Measurements from ENCODE around the gene AHCYL2.
"Not testable (repeated sequence)": the region's sequence is repeated elsewhere in the genome, so short reads cannot be mapped to it uniquely, and the experiment has no call there.

The AHCYL2 gene

DNA sequence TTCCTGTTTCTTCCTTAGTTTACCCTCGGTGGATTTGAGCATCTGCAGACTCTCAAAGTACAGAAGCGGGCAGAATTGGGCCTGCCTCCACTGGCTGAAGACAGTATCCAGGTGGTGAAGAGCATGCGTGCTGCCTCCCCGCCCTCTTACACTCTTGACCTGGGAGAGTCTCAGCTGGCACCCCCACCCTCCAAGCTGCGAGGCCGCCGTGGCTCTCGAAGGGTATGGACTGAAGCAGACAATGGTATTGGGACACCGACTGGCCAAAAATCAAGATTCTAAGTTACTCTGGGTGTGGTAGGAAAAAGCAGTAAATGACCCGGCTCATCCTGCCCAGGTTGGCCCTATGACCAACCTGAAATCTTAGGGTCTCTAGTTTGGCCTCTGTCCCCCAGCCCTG, 231.6 kb downstream of the AHCYL2 start:
- no peak for DNase-seq (ENCODE audit: low read depth)

GRCh38 chr7:129457101-129457500, 232.3 kb downstream of the AHCYL2 start:
- no peak for DNase-seq (ENCODE audit: low read depth)

DNA sequence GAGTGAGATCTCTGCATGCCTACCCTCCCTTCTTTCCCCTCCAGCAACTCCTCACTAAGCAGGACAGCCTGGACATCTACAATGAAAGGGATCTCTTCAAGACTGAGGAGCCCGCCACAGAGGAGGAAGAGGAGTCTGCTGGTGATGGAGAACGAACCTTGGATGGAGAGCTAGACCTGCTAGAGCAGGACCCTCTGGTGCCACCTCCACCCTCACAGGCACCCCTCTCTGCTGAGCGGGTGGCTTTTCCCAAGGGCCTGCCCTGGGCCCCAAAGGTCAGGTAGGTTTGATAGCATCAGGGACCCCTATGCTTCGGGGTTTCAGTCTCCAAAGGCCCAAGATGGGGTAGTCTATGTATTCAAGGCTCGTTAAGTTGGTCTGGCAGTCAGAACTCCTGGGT, 233.3 kb downstream of the AHCYL2 start:
- DNase-seq (ENCODE audit: low read depth) = no peak

- DNase-seq (ENCODE audit: low read depth) = no peak
Observed at GRCh38 chr7:129461809-129462208, 237.0 kb downstream of the AHCYL2 start.

DNA sequence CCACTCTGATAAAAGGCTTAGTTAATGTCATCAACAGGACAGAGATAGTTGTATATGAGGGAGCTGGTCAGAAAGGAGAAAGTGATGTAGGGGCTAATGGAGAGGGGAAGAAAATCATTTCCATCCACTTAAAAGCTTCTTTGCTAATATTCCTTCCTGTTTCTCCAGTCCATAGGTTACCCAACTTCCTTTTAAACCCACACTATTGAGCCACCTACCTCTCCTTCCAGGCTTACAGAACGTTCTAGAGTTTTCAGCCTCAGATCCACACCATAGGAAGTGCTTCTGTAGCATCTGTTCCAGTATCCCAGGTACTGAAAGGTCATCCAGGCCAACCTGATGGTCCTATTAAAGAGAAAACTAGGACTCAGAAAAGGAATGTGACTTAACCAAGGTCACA, 237.6 kb downstream of the AHCYL2 start:
- DNase-seq (ENCODE audit: low read depth) = no peak

GRCh38 chr7:129464194-129464593, 239.4 kb downstream of the AHCYL2 start:
- DNase-seq (ENCODE audit: low read depth) = no peak

GRCh38 chr7:129465080-129465479, 240.2 kb downstream of the AHCYL2 start:
- DNase-seq (ENCODE audit: low read depth) = no peak

DNA sequence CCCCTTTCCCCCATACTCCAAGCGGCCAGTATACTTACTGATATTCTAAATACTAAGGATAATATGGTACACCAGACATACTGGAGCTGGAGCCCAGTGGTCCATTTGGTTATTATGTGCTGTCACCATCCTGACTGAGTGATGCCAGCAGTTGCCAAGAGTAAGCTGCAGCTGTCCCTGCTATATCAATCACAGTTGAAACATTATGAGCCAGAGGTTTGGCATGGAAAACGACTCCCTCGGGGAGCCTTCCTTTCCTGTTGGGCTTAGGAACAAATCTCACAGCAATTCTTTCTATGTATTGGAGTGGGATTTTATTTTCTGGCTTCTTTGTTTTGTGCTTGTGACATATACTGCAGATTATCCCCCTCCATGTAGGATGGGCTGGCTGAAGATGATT, 242.0 kb downstream of the AHCYL2 start:
- no peak for DNase-seq (ENCODE audit: low read depth)

- DNase-seq (ENCODE audit: low read depth) = no peak
Observed at GRCh38 chr7:129468087-129468486, 243.3 kb downstream of the AHCYL2 start.

DNA sequence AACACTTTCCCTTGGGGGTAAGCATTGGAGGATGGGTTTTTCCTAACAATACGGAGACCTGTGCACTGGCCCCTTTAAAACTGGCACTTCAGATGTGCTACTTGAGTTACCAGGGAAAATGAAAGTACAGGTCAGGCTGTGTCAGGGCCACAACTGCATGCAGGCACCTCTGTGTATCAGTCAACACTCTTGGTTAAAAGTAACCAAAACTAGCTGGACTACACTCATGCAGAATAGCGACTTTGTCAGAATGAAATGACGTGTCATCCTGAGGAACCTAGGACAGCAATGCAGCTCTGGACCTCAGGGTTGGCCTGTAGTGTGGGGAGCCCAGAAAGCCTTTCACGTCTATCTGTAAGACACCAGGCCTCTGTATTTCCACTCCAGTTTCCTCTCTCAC, 243.7 kb downstream of the AHCYL2 start:
- DNase-seq (ENCODE audit: low read depth) = no peak

DNA sequence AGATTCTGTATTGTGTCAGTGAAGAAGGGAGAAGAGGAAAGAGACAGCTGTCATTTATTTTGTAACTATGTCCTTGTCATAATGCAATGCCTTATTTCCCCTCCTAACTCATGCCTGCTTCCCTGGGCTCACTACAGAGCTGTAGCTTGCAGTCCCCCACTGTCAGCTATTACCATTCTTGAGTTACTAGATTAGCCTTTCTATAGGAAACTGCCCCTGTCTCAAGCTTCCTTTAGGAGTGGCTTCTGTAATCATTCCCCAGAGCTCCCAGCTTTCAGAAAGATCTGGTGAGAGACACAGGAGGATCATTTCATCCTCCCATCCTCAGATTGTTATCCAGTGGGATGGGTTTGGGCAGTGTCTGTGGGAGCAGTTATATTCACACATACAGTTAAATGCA, 245.1 kb downstream of the AHCYL2 start:
- DNase-seq (ENCODE audit: low read depth) = no peak

GRCh38 chr7:129470411-129470810, 245.6 kb downstream of the AHCYL2 start:
- no peak for DNase-seq (ENCODE audit: low read depth)

GRCh38 chr7:129471402-129471827, 246.6 kb downstream of the AHCYL2 start:
- no peak for DNase-seq (ENCODE audit: low read depth)

GRCh38 chr7:129475931-129476330, 251.1 kb downstream of the AHCYL2 start:
- not testable (repeated sequence) for DNase-seq (ENCODE audit: low read depth)

DNA sequence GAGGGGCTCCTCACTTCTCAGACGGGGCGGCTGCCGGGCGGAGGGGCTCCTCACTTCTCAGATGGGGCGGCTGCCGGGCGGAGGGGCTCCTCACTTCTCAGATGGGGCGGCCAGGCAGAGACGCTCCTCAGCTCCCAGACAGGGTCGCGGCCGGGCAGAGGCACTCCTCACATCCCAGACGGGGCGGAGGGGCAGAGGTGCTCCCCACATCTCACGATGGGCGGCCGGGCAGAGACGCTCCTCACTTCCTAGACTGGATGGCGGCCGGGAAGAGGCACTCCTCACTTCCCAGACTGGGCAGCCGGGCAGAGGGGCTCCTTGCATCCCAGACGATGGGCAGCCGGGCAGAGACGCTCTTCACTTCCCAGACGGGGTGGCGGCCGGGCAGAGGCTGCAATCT, 251.6 kb downstream of the AHCYL2 start:
- not testable (repeated sequence) for DNase-seq (ENCODE audit: low read depth)

All from activated T-cell treated with anti-CD3 and anti-CD28 coated beads for 24 hours (primary cell).